Tibial nerve (tissue), 3 donors: ENCODE measurements around the gene DCAF4.

Experiments used
- POLR2A ChIP-seq, 2 donors: fragments of 450-650 bp; IDR thresholded peaks; one replicate each; pipeline ENCODE4 v1.6.1; 2017; ENCODE audit warnings: antibody characterized with exemption in 2 of 2, mild to moderate bottlenecking in 2 of 2, moderate library complexity in 2 of 2
- TF ChIP-seq, protein P1 (sequence below), 5 experiments: fragments of 200-600 bp in 3 of 5; fragments of 450-650 bp in 2 of 5; sonication (generic) in 3 of 5; IDR thresholded peaks; one replicate each; pipeline ENCODE4 v1.5.1; 2016 to 2019; ENCODE audit warnings: antibody characterized with exemption in 5 of 5, mild to moderate bottlenecking in 3 of 5, moderate library complexity in 2 of 5

DNA sequence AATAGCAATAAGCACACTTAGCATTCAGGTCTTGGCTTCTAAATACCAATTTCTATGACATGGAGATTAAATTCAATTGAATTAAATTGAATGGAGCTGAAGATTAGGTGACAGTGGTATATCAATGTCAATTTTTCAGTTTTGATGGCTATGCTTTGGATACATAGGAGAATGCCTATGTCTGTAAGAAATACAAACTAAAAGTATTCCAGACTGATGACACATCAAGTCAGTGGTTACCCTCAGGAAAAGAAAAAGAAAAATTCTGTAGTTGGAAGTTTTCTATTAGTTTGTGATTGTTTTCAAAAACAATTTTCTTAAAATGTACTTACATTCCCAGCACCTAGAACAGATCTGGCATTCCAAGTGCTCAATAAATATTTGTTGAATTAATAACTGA is 4.9 kb upstream of the DCAF4 start:
- TF ChIP-seq, protein P1, sequence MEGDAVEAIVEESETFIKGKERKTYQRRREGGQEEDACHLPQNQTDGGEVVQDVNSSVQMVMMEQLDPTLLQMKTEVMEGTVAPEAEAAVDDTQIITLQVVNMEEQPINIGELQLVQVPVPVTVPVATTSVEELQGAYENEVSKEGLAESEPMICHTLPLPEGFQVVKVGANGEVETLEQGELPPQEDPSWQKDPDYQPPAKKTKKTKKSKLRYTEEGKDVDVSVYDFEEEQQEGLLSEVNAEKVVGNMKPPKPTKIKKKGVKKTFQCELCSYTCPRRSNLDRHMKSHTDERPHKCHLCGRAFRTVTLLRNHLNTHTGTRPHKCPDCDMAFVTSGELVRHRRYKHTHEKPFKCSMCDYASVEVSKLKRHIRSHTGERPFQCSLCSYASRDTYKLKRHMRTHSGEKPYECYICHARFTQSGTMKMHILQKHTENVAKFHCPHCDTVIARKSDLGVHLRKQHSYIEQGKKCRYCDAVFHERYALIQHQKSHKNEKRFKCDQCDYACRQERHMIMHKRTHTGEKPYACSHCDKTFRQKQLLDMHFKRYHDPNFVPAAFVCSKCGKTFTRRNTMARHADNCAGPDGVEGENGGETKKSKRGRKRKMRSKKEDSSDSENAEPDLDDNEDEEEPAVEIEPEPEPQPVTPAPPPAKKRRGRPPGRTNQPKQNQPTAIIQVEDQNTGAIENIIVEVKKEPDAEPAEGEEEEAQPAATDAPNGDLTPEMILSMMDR (IDR thresholded peaks at IDR 0.05): no peak
- TF ChIP-seq POLR2A (IDR thresholded peaks at IDR 0.05): no peak
